Measurements from ENCODE around the gene FAM219A.

GRCh38 chr9:34362614-34363214, 95.7 kb downstream of the FAM219A start:
- TF ChIP-seq CTCF (IDR thresholded peaks at IDR 0.05) (no peak), POLR2A (IDR thresholded peaks at IDR 0.05) (no peak)
